NB4 (cell line): Measurements from ENCODE around the gene LIX1L.

Experiments
- DNase-seq: peaks from one replicate; pipeline ENCODE4 v3.0.0; 2010; ENCODE audit warnings: low read depth
- H3K4me3 ChIP-seq: one replicate; pipeline ENCODE4 v1.5.1; 2011; ENCODE audit warnings: mild to moderate bottlenecking, low read depth, low read length, moderate library complexity
- MYC ChIP-seq: IDR thresholded peaks from 2 replicates; pipeline ENCODE4 v1.6.1; 2011; ENCODE audit warnings: low read depth, low read length
- POLR2A ChIP-seq: IDR thresholded peaks from 2 replicates; pipeline ENCODE4 v1.6.1; 2011; ENCODE audit warnings: mild to moderate bottlenecking; ENCODE audit not compliant: insufficient read length; ENCODE audit errors: extremely low read depth
- TF ChIP-seq, protein P1 (sequence below): IDR thresholded peaks from 2 replicates; pipeline ENCODE4 v1.6.1; 2011; ENCODE audit warnings: low read depth, low read length
- TF ChIP-seq, protein P2 (sequence below): IDR thresholded peaks from one replicate; pipeline ENCODE4 v1.5.1; 2012; ENCODE audit warnings: low read depth, low read length

The LIX1L gene

DNA sequence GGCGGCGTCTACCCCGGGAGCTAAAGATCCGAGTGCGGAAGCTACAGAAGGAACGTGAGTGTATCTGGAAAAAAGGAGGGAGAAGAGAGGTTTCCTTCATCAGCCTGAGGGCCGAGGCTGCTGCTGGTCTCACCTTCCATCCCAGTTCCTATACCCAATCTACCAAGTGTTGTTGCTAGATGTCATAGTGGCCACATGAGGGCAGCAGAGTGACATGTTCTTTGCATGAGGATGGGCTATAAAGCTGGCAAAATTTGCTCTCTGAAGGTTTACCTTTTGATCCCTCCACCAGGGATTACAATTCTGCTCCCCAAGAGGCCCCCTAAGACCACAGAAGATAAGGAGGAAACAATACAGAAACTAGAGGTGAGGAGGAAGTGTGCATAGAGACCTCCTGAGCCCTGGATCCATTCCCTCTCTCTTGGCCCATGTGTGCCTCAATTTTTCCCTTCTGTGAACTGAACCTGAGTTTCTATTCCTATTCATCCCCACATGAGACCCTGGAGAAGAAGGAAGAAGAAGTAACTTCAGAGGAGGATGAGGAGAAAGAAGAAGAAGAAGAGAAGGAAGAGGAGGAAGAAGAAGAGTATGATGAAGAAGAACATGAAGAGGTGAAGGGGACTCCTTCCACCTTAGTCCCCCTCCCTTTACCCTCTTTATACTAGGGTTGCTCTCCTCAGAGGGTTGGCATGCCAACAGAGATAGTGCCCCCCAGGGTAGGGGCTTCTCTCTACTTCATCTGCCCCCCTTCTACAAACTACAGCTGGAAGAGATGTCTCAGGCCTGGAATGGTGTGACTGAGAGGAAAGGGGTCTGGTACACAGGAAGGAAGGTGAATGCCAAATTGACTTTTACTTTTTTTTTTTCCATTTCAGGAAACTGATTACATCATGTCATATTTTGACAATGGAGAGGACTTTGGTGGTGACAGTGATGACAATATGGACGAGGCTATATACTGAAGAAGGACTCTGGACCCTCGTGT lies 20.0 kb upstream of the LIX1L start:
- DNase-seq: peak; percentile 89
- no peak overlapping the region for H3K4me3 ChIP-seq
- TF ChIP-seq, protein P1, sequence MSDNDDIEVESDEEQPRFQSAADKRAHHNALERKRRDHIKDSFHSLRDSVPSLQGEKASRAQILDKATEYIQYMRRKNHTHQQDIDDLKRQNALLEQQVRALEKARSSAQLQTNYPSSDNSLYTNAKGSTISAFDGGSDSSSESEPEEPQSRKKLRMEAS: peak; percentile 71
- TF ChIP-seq POLR2A: no peak
- TF ChIP-seq MYC: peak; percentile 50; the same call in 1 of the 2 replicates
- TF ChIP-seq, protein P2, sequence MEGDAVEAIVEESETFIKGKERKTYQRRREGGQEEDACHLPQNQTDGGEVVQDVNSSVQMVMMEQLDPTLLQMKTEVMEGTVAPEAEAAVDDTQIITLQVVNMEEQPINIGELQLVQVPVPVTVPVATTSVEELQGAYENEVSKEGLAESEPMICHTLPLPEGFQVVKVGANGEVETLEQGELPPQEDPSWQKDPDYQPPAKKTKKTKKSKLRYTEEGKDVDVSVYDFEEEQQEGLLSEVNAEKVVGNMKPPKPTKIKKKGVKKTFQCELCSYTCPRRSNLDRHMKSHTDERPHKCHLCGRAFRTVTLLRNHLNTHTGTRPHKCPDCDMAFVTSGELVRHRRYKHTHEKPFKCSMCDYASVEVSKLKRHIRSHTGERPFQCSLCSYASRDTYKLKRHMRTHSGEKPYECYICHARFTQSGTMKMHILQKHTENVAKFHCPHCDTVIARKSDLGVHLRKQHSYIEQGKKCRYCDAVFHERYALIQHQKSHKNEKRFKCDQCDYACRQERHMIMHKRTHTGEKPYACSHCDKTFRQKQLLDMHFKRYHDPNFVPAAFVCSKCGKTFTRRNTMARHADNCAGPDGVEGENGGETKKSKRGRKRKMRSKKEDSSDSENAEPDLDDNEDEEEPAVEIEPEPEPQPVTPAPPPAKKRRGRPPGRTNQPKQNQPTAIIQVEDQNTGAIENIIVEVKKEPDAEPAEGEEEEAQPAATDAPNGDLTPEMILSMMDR: peak; percentile 75

DNA sequence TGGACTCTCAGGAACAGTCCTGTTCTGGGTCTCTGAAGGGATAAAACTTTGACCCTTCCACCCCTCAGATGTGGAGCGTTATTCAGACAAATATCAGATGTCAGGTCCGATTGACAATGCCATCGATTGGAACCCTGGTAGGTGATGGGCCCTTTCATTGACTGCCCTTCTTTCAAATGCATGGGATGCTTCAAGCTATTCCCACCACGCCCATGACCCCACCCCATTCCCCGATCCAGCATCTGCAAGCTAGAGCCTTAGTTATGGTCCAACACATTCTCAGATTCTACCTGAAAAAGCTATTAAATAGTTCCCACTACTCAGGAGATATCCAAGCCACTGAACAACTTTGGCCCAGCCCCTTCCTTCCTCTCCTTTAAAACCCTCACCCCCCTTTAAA lies 19.2 kb upstream of the LIX1L start:
- TF ChIP-seq, protein P1: no peak
- TF ChIP-seq MYC (no peak), POLR2A (no peak)
- TF ChIP-seq, protein P2: no peak
- no peak overlapping the region for H3K4me3 ChIP-seq
- no peak for DNase-seq

DNA sequence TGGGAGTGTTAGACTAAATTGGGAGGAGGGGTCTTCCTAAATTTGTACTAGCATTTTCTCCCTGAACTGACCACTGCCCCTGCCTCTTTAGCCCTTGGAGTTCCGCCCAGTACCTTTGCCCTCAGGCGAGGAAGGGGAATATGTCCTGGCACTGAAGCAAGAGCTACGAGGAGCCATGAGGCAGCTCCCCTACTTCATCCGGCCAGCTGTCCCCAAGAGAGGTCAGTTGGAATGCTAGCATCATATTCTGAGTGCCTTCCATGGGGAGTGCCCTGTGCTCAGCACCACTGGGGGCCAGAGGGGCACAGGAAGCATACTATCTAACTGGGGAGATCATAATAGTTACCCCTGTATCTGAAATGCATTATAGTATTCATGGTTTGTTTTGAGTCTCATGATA lies 17.4 kb upstream of the LIX1L start:
- H3K4me3 ChIP-seq: no peak overlapping the region
- no peak for TF ChIP-seq MYC
- TF ChIP-seq, protein P2: no peak
- TF ChIP-seq, protein P1: no peak
- TF ChIP-seq POLR2A: no peak
- DNase-seq: no peak

DNA sequence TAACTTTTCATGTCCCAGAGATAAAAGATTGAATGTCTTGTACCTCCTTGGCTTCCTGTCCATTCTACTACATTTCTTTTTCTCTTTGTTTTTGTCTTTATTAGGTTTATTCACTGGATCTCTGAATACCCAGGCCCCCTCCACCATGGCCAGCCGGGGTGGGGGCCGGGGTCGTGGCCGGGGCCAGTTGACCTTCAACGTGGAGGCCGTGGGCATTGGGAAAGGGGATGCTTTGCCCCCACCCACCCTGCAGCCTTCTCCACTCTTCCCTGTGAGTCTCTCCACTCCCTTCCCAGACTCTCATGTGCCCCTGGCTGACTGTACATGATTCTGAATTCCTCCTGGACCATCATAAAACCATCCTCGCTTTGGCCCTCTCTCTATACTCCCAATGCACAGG lies 16.9 kb upstream of the LIX1L start:
- DNase-seq: no peak
- TF ChIP-seq, protein P2: no peak
- TF ChIP-seq POLR2A (no peak), MYC (no peak)
- TF ChIP-seq, protein P1: no peak
- no peak overlapping the region for H3K4me3 ChIP-seq

DNA sequence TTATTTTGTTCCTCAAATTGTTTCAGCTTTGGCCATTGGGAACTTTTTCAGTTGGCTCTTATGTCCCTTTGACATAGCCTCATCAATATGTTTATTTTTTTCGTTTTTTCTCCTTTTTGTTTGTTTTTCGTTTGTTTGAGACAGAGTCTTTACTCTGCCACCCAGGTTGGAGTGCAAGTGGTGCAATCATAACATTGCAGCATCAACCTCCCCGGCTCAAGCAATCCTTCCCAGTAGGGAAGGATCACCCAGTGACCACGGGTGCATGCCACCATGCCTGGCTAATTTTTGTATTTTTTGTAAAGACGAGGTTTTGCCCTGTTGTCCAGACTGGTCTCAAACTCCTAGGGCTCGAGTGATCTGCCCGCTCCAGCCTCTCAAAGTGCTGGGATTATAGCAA lies 14.8 kb upstream of the LIX1L start:
- TF ChIP-seq POLR2A (no peak), MYC (no peak)
- TF ChIP-seq, protein P2: no peak
- TF ChIP-seq, protein P1: no peak
- H3K4me3 ChIP-seq: no peak overlapping the region
- DNase-seq: no peak
